IMR-90 (cell line): ENCODE data around the gene MATN3. TPM values are rescaled to one million over a fixed set of nuclear protein-coding genes. Genes with fewer than 3 reads are reported as not detected.

Experiments used
- ATAC-seq: fragments of 200-7000 bp; cut with Tn5 transposase; 2 replicates; pipeline ENCODE4 v1.9.1; 2020; ENCODE audit warnings: low read depth, mild to moderate bottlenecking, moderate library complexity
- BruUV-seq: library from RNA; stranded (reverse); fragments of 400-500 nt; replicated peaks from 2 replicates; lab custom pipeline; 2021; lab: Mats Ljungman, UMichigan
- CTCF ChIA-PET: fragments of 300-600 bp; formaldehyde crosslinking; extraction: SDS; loops from one replicate; lab custom pipeline; 2021; ENCODE audit warnings: antibody characterized with exemption; lab: Yijun Ruan, JAX
- POLR2A ChIA-PET: fragments of 300-600 bp; sonication (Branson Sonifier 250); formaldehyde crosslinking; loops from one replicate; lab custom pipeline; 2022; ENCODE audit warnings: antibody characterized with exemption; ENCODE audit not compliant: unreplicated experiment; lab: Charles Lee
- DNase-seq: peaks from one replicate; pipeline ENCODE4 v3.0.0; 2013
- H2AFZ ChIP-seq: replicated peaks from 2 replicates; pipeline ENCODE3; 2013; ENCODE audit warnings: low read length, mild to moderate bottlenecking; ENCODE audit not compliant: poor library complexity
- H2AK5ac ChIP-seq: 2 replicates; pipeline ENCODE4 v1.6.1; 2013; ENCODE audit warnings: low read depth, low read length, inconsistent platforms
- H2AK9ac ChIP-seq: replicated peaks from 2 replicates; pipeline ENCODE3; 2013; ENCODE audit warnings: mild to moderate bottlenecking, low read depth, low read length, moderate library complexity; ENCODE audit not compliant: poor library complexity
- H2BK120ac ChIP-seq: 2 replicates; pipeline ENCODE4 v1.6.1; 2013; ENCODE audit warnings: low read depth, low read length, inconsistent platforms
- H2BK15ac ChIP-seq: 3 replicates; pipeline ENCODE4 v1.6.1; 2013; ENCODE audit warnings: low read depth, low read length, inconsistent platforms
- H2BK20ac ChIP-seq: 2 replicates; pipeline ENCODE4 v1.6.1; 2013; ENCODE audit warnings: low read depth, mild to moderate bottlenecking, inconsistent platforms, low read length, moderate library complexity
- H2BK5ac ChIP-seq: 2 replicates; pipeline ENCODE4 v1.6.1; 2013; ENCODE audit warnings: mild to moderate bottlenecking, low read depth, low read length, inconsistent platforms; ENCODE audit not compliant: poor library complexity, severe bottlenecking
- H3K14ac ChIP-seq: replicated peaks from 2 replicates; pipeline ENCODE4 v1.6.1; 2013; ENCODE audit warnings: low read depth, low read length, inconsistent platforms
- H3K18ac ChIP-seq: 2 replicates; pipeline ENCODE4 v1.6.1; 2013; ENCODE audit warnings: low read depth, low read length, control low read depth
- H3K23ac ChIP-seq: 2 replicates; pipeline ENCODE4 v1.6.1; 2013; ENCODE audit warnings: low read depth, low read length, inconsistent platforms
- H3K27ac ChIP-seq: 2 replicates; pipeline ENCODE4 v1.5.1; 2013; ENCODE audit warnings: mild to moderate bottlenecking, control low read depth, low read length; ENCODE audit not compliant: insufficient read depth
- H3K27me3 ChIP-seq: 2 replicates; pipeline ENCODE4 v1.6.1; 2013; ENCODE audit warnings: low read length; ENCODE audit not compliant: control insufficient read depth, insufficient read depth
- H3K36me3 ChIP-seq: 2 replicates; pipeline ENCODE4 v1.6.1; 2013; ENCODE audit warnings: low read length, mixed read lengths; ENCODE audit not compliant: control insufficient read depth, insufficient read depth
- H3K4ac ChIP-seq: 2 replicates; pipeline ENCODE4 v1.6.1; 2013; ENCODE audit warnings: low read depth, low read length, inconsistent platforms
- H3K4me1 ChIP-seq: 2 replicates; pipeline ENCODE4 v1.6.1; 2013; ENCODE audit warnings: low read length, mixed read lengths; ENCODE audit not compliant: control insufficient read depth, insufficient read depth
- H3K4me2 ChIP-seq: 2 replicates; pipeline ENCODE4 v1.6.1; 2013; ENCODE audit warnings: low read depth, mild to moderate bottlenecking, control low read depth, low read length, moderate library complexity
- H3K4me3 ChIP-seq: 2 replicates; pipeline ENCODE4 v1.5.1; 2013; ENCODE audit warnings: low read depth, mild to moderate bottlenecking, control low read depth, low read length, moderate library complexity; ENCODE audit not compliant: insufficient read depth
- H3K56ac ChIP-seq: 2 replicates; pipeline ENCODE4 v1.6.1; 2013; ENCODE audit warnings: low read length, inconsistent platforms; ENCODE audit not compliant: insufficient read depth; ENCODE audit errors: extremely low read depth
- H3K79me1 ChIP-seq, 2 experiments: 2 replicates each; pipeline ENCODE4 v1.6.1; 2013; ENCODE audit warnings: low read length in 2 of 2, inconsistent platforms in 1 of 2, low read depth in 1 of 2
- H3K9ac ChIP-seq: 2 replicates; pipeline ENCODE4 v1.6.1; 2013; ENCODE audit warnings: low read depth, low read length, control low read depth
- H3K9me1 ChIP-seq: 2 replicates; pipeline ENCODE4 v1.6.1; 2013; ENCODE audit warnings: low read length, inconsistent platforms; ENCODE audit not compliant: insufficient read depth
- H3K9me3 ChIP-seq: 2 replicates; pipeline ENCODE4 v1.6.1; 2013; ENCODE audit warnings: low read length; ENCODE audit not compliant: control insufficient read depth, insufficient read depth
- H4K20me1 ChIP-seq: 2 replicates; pipeline ENCODE4 v1.6.1; 2013; ENCODE audit warnings: low read length, inconsistent platforms; ENCODE audit not compliant: insufficient read depth
- H4K5ac ChIP-seq: 2 replicates; pipeline ENCODE4 v1.6.1; 2013; ENCODE audit warnings: mild to moderate bottlenecking, low read depth, low read length, control low read depth
- H4K8ac ChIP-seq, 2 experiments: 2 replicates each; pipeline ENCODE4 v1.6.1; 2013; ENCODE audit warnings: low read depth in 2 of 2, low read length in 2 of 2, control low read depth in 1 of 2, inconsistent platforms in 1 of 2
- H4K91ac ChIP-seq: 2 replicates; pipeline ENCODE4 v1.6.1; 2013; ENCODE audit warnings: low read depth, low read length, inconsistent platforms; ENCODE audit not compliant: insufficient read depth
- FOS ChIP-seq: fragments of 150-350 bp; IDR thresholded peaks from 2 replicates; pipeline ENCODE4 v1.6.1; 2016; ENCODE audit warnings: low read depth, low read length
- MAZ ChIP-seq: IDR thresholded peaks from 2 replicates; pipeline ENCODE4 v1.6.1; 2012; ENCODE audit warnings: low read depth, mild to moderate bottlenecking, low read length, improper control_type of control experiment, moderate library complexity, borderline replicate concordance
- RCOR1 ChIP-seq: IDR thresholded peaks from 2 replicates; pipeline ENCODE4 v1.6.1; 2012; ENCODE audit warnings: mild to moderate bottlenecking, low read length, improper control_type of control experiment; ENCODE audit not compliant: insufficient replicate concordance
- dilution Hi-C: fragments of 300-500 bp; cut with HindIII; formaldehyde crosslinking; loops from one replicate; pipeline ENCODE4 v1.14.3; 2018; ENCODE audit warnings: low sequenced_read_pairs; ENCODE audit not compliant: unreplicated experiment
- in situ Hi-C: fragments of 300-500 bp; cut with MboI; formaldehyde crosslinking; loops from 3 replicates; pipeline ENCODE4 v1.14.3; 2019; ENCODE audit warnings: low sequenced_read_pairs, inconsistent platforms, mixed read lengths
- intact Hi-C: fragments of 100-400 bp; cut with micrococcal nuclease; formaldehyde crosslinking; loops from 2 replicates; pipeline ENCODE4 v1.10.0; 2022
- polyA plus RNA-seq, 3 experiments: library from polyadenylated mRNA; depleted of rRNA; stranded (reverse); fragments of >200 nt; gene quantifications; 2 replicates each; pipeline ENCODE4 v1.2.3, GENCODE V29; 2012; ENCODE audit warnings: low replicate concordance in 1 of 3
- total RNA-seq: library from RNA; depleted of rRNA; stranded (reverse); fragments of >200 nt; gene quantifications from 2 replicates; pipeline ENCODE4 v1.2.3, GENCODE V29; 2012; rRNA removed
- TF ChIP-seq, protein P1 (sequence below): fragments of 150-350 bp; IDR thresholded peaks from 2 replicates; pipeline ENCODE4 v1.6.1; 2017; ENCODE audit warnings: mild to moderate bottlenecking, antibody characterized with exemption, low read length, low read depth

MATN3 gene
- total and polyA plus RNA-seq, 2 of the 4 experiments (the other 2 are of a cell fraction) = 0.90 to 3.0 TPM

GRCh38 chr2:19942199-19942598 lies 70.3 kb downstream of the MATN3 start:
- H4K20me1 ChIP-seq = no peaks in the 10 kb centered on the region

More at GRCh38 chr2:19942199-19942598, 70.3 kb downstream of the MATN3 start:
- Histone ChIP-seq H2BK20ac (no peak overlapping the region), H3K36me3 (peaks cover 3% of the 10 kb centered on the region), H3K4me3 (no peak overlapping the region), H3K9me1 (no peaks in the 10 kb centered on the region), H2AK9ac (no peak overlapping the region), H3K4me2 (no peak overlapping the region), H3K18ac (no peak overlapping the region), H3K23ac (no peak overlapping the region), H3K4ac (no peak overlapping the region), H2BK120ac (no peak overlapping the region), H3K27me3 (no peaks in the 10 kb centered on the region), H3K56ac (no peak overlapping the region), H2BK15ac (no peak overlapping the region), H3K9ac (no peak overlapping the region), H4K8ac (no peak overlapping the region), H3K14ac (no peak overlapping the region), H3K27ac (no peak overlapping the region), H4K91ac (no peak overlapping the region), H4K5ac (no peak overlapping the region), H2AFZ (no peak overlapping the region), H3K79me1 (no peaks in the 10 kb centered on the region), H2BK5ac (no peak overlapping the region), H2AK5ac (no peak overlapping the region), H3K9me3 (no peaks in the 10 kb centered on the region), H3K4me1 (0 out of 2 replicates have a peak, but pooled peaks cover 1% of the 10 kb centered on the region)
- no peak for DNase-seq
- dilution Hi-C loops = no loop called here
- CTCF ChIA-PET = interaction anchor here (0.8 to 1.2 kb wide), 2 partner anchors 14 to 73 kb away, joined by 3 read pairs; no protein-coding TSS in a partner anchor
- POLR2A ChIA-PET = no interaction called here
- TF ChIP-seq FOS = no peak
- no peak for TF ChIP-seq MAZ
- TF ChIP-seq, protein P1, sequence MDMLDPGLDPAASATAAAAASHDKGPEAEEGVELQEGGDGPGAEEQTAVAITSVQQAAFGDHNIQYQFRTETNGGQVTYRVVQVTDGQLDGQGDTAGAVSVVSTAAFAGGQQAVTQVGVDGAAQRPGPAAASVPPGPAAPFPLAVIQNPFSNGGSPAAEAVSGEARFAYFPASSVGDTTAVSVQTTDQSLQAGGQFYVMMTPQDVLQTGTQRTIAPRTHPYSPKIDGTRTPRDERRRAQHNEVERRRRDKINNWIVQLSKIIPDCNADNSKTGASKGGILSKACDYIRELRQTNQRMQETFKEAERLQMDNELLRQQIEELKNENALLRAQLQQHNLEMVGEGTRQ = no peak
- TF ChIP-seq RCOR1 = no peak
- ATAC-seq = no peak
- in situ Hi-C loops = no loop called here
- intact Hi-C loops = no loop called here
- BruUV-seq = no TSS peak

Other genes starting within 250 kb of the MATN3 start
- 1.1 and 1.9 TPM in 2 replicates for gene TTC32, start 110.7 kb downstream of the MATN3 start, total RNA-seq
- 2.5 and 3.9 TPM in 2 replicates for gene TTC32, start 110.7 kb downstream of the MATN3 start, polyA plus RNA-seq (2012; rRNA removed)
- 8.1 and 12.2 TPM in 2 replicates for gene WDR35, start 22.6 kb downstream of the MATN3 start, total RNA-seq
- gene WDR35, start 22.6 kb downstream of the MATN3 start, polyA plus RNA-seq (2012; rRNA removed) = 2.7 and 3.4 TPM in 2 replicates
- gene LAPTM4A, start 39.0 kb upstream of the MATN3 start, total RNA-seq = 97.7 and 221 TPM in 2 replicates
- 378 and 401 TPM in 2 replicates for gene LAPTM4A, start 39.0 kb upstream of the MATN3 start, polyA plus RNA-seq (2012; rRNA removed)
- gene SDC1, start 212.5 kb upstream of the MATN3 start, total RNA-seq = 22.0 and 23.6 TPM in 2 replicates
- gene SDC1, start 212.5 kb upstream of the MATN3 start, polyA plus RNA-seq (2012; rRNA removed) = 28.3 and 38.8 TPM in 2 replicates